K562 treated with DMSO at 1 percent for 48 hours (cell line): Measurements from ENCODE around the gene DGAT2L6. TPM values are rescaled to one million over a fixed set of nuclear protein-coding genes. Genes with fewer than 3 reads are reported as not detected.

ENCODE experiments used
- total RNA-seq: library from RNA; unstranded; fragments of 300-600 nt; gene quantifications from 2 replicates; pipeline ENCODE4 v1.2.3, GENCODE V29; 2022; ENCODE audit warnings: low replicate concordance; ENCODE audit errors: extremely low read depth

The DGAT2L6 gene
- not detected in 2 replicates for total RNA-seq

GRCh38 chrX:70176938-70177533 lies at the start of gene DGAT2L6:
DGAT2L6 (plus strand) TSS chrX:70177483; CDS start chrX:70177583, 100 bp downstream.

GRCh38 chrX:70133303-70134115 lies 43.8 kb upstream of the DGAT2L6 start, which contains the start of gene IGBP1:
IGBP1 (plus strand) TSS chrX:70133447; CDS start chrX:70133948, 501 bp downstream.

GRCh38 chrX:70234355-70234754 lies 57.1 kb downstream of the DGAT2L6 start, which contains the start of gene AWAT1:
AWAT1 (plus strand) TSS chrX:70234655; CDS start chrX:70234696, 41 bp downstream.

Other genes starting within 250 kb of the DGAT2L6 start
- gene AWAT2, start 127.5 kb upstream of the DGAT2L6 start, total RNA-seq, result not detected in 2 replicates
- not detected in 2 replicates for gene OTUD6A, start 115.0 kb upstream of the DGAT2L6 start, total RNA-seq
- gene IGBP1, start 44.0 kb upstream of the DGAT2L6 start, total RNA-seq, result not detected in 2 replicates
- gene AWAT1, start 57.2 kb downstream of the DGAT2L6 start, total RNA-seq, result not detected in 2 replicates
- gene P2RY4, start 82.7 kb downstream of the DGAT2L6 start, total RNA-seq, result not detected in 2 replicates
- gene ARR3, start 90.9 kb downstream of the DGAT2L6 start, total RNA-seq, result not detected in 2 replicates
- not detected in 2 replicates for gene RAB41, start 104.7 kb downstream of the DGAT2L6 start, total RNA-seq
- not detected in 2 replicates for gene PDZD11, start 112.4 kb downstream of the DGAT2L6 start, total RNA-seq
- gene KIF4A, start 112.6 kb downstream of the DGAT2L6 start, total RNA-seq, result not detected in 2 replicates
- not detected in 2 replicates for gene GDPD2, start 245.8 kb downstream of the DGAT2L6 start, total RNA-seq